Stimulated activated CD8-positive, alpha-beta memory T cell treated with anti-CD3 and anti-CD28 coated beads, Interleukin-7, amount 100 ng/mL, for 4 hours (primary cell): ENCODE data around the gene EFNA5.
"Not testable (repeated sequence)": the region's sequence is repeated elsewhere in the genome, so short reads cannot be mapped to it uniquely, and the experiment has no call there.

ENCODE experiments used
- DNase-seq, 2 donors: peaks; one replicate each; pipeline ENCODE4 v3.0.0-alpha.2; 2020; ENCODE audit warnings: low read depth in 2 of 2

EFNA5 gene

GRCh38 chr5:107368615-107369014 is 302.1 kb downstream of the EFNA5 start:
- DNase-seq: no peak

GRCh38 chr5:107367939-107368338 is 302.8 kb downstream of the EFNA5 start:
- DNase-seq: no peak

GRCh38 chr5:107367480-107367879 is 303.3 kb downstream of the EFNA5 start:
- DNase-seq: no peak

- DNase-seq: no peak
Measured at GRCh38 chr5:107365320-107366109, 305.2 kb downstream of the EFNA5 start.

GRCh38 chr5:107364443-107365319 is 306.1 kb downstream of the EFNA5 start:
- no peak for DNase-seq

GRCh38 chr5:107363768-107364167 is 307.0 kb downstream of the EFNA5 start:
- DNase-seq: no peak

GRCh38 chr5:107361945-107362344 is 308.8 kb downstream of the EFNA5 start:
- DNase-seq: no peak

- no peak for DNase-seq
Measured at GRCh38 chr5:107359916-107360234, 310.9 kb downstream of the EFNA5 start.

- no peak for DNase-seq
Measured at GRCh38 chr5:107359033-107359915, 311.5 kb downstream of the EFNA5 start.

GRCh38 chr5:107356891-107357290 is 313.8 kb downstream of the EFNA5 start:
- no peak for DNase-seq

GRCh38 chr5:107352576-107352975 is 318.2 kb downstream of the EFNA5 start:
- no peak for DNase-seq

- not testable (repeated sequence) for DNase-seq
Measured at GRCh38 chr5:107346580-107346979, 324.2 kb downstream of the EFNA5 start.

- no peak for DNase-seq
Measured at GRCh38 chr5:107342371-107342770, 328.4 kb downstream of the EFNA5 start.

- no peak for DNase-seq
Measured at GRCh38 chr5:107341376-107342084, 329.2 kb downstream of the EFNA5 start.

- no peak for DNase-seq
Measured at GRCh38 chr5:107340631-107341030, 330.1 kb downstream of the EFNA5 start.

GRCh38 chr5:107338335-107338734 is 332.4 kb downstream of the EFNA5 start:
- DNase-seq: no peak

GRCh38 chr5:107337281-107337680 is 333.5 kb downstream of the EFNA5 start:
- DNase-seq: no peak

- no peak for DNase-seq
Measured at GRCh38 chr5:107331882-107332281, 338.9 kb downstream of the EFNA5 start.

- no peak for DNase-seq
Measured at GRCh38 chr5:107331312-107331711, 339.4 kb downstream of the EFNA5 start.

- DNase-seq: no peak
Measured at GRCh38 chr5:107330903-107331302, 339.8 kb downstream of the EFNA5 start.

GRCh38 chr5:107329850-107330249 is 340.9 kb downstream of the EFNA5 start:
- no peak for DNase-seq
